Measurements from ENCODE around the gene NSUN5. TPM values are rescaled to one million over a fixed set of nuclear protein-coding genes. Genes with fewer than 3 reads are reported as not detected.

The NSUN5 gene
- total and polyA plus RNA-seq, 5 donors from 2014 or later: 31.8 to 60.2 (median 57.8) TPM

DNA sequence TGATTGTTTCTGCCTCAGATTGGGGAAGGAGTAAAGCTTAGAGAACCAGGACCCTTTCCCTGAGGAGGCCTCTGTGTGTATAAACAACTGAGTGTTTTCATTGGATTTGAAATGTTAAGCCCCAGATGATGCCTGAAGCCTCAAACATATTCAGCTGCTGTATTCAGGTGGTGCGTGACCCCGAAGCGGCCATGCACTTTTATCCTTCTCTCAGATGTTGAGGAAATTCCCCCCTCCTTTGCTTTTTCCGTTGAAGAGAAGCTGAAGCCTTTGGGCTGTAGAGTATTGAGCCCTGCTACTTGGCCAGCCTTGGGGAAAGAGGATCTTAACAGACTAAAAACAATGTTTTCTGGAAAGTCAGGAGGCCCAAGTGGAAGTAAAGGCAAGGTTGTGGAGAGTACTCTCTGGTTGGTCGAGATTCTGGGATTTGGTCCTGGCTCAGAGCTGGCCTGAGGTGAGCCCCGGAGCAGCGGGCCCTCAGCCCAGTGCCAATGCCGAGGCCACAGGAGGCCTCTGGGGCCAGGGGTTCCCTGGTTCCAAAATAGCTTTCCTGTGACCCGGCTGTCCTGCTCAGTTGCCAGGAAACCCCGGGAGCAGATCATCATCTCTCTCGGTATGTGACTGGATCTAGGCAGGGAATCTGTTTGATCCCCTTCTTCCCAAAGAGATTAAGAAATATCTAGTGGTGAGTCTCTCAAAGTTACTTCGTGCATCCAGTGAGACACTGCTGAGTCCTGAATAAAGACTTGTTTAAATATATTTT, 41.9 kb upstream of the NSUN5 start:
- Histone ChIP-seq H3K4me3 (ENCODE audit: low read depth, low read length) (no peak overlapping the region), H3K9me3 (ENCODE audit: control insufficient read depth in 2 of 2, low read length in 2 of 2) (no peaks in the 10 kb centered on the region), H3K27ac (ENCODE audit: insufficient read depth, low read length, poor library complexity, severe bottlenecking) (no peak overlapping the region), H3K36me3 (ENCODE audit: control insufficient read depth, insufficient read depth, low read length) (no peaks in the 10 kb centered on the region), H3K4me1 (ENCODE audit: control insufficient read depth, insufficient read depth, low read length, poor library complexity, severe bottlenecking) (no peaks in the 10 kb centered on the region), H3K27me3 (ENCODE audit: control insufficient read depth, insufficient read depth, low read length) (no peaks in the 10 kb centered on the region)
- DNase-seq (no peak), ATAC-seq (ENCODE audit: low read depth in 2 of 2) (no peak)
- Mint-ChIP-seq H3K4me1 (no peaks in the 10 kb centered on the region), H3K9me3 (peaks cover 0 to 3% (median 0%) of the 10 kb centered on the region in 7 donors), H3K27ac (no peak overlapping the region), H3K36me3 (no peaks in the 10 kb centered on the region), H3K27me3 (peaks cover 9% of the 10 kb centered on the region), H3K4me3 (no peak overlapping the region)

- Mint-ChIP-seq H3K27me3 (peaks cover 15% of the 10 kb centered on the region), H3K4me3 (no peak overlapping the region), H3K36me3 (no peaks in the 10 kb centered on the region), H3K9me3 (peaks cover 0 to 2% (median 0%) of the 10 kb centered on the region in 7 donors), H3K27ac (no peak overlapping the region), H3K4me1 (no peaks in the 10 kb centered on the region)
- no peak for ATAC-seq (ENCODE audit: low read depth in 2 of 2)
- H3K4me3 ChIP-seq (ENCODE audit: low read depth, low read length): no peak overlapping the region
- H3K27me3 ChIP-seq (ENCODE audit: control insufficient read depth, insufficient read depth, low read length): no peaks in the 10 kb centered on the region
- no peak overlapping the region for H3K27ac ChIP-seq (ENCODE audit: insufficient read depth, low read length, poor library complexity, severe bottlenecking)
- no peaks in the 10 kb centered on the region for H3K36me3 ChIP-seq (ENCODE audit: control insufficient read depth, insufficient read depth, low read length)
- no peaks in the 10 kb centered on the region for H3K9me3 ChIP-seq (ENCODE audit: control insufficient read depth in 2 of 2, low read length in 2 of 2)
- DNase-seq: no peak
- no peaks in the 10 kb centered on the region for H3K4me1 ChIP-seq (ENCODE audit: control insufficient read depth, insufficient read depth, low read length, poor library complexity, severe bottlenecking)
These were observed 41.1 kb upstream of the NSUN5 start for GRCh38 chr7:73349763-73350162.

DNA sequence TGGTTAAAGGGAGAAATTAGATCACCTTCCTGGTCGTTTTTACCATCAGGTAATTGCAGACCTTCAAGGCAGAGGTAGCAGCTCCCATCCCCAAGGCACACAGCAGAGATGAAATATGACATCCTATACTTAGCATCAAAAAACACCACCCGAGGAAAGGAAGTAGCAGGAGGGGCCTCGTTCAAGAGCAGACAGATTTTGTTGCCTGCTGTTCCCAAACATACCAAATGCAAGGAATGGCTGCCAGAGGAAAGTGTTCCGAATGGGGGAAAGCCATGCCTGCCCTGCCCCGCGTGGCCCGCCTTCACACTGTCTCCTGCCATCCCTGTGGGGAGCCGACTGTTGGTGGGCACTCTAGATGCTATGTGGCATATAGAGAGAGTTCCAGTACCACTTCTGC, 37.3 kb upstream of the NSUN5 start:
- Histone ChIP-seq H3K27ac (ENCODE audit: insufficient read depth, low read length, poor library complexity, severe bottlenecking) (no peak overlapping the region), H3K4me3 (ENCODE audit: low read depth, low read length) (no peak overlapping the region), H3K27me3 (ENCODE audit: control insufficient read depth, insufficient read depth, low read length) (no peaks in the 10 kb centered on the region), H3K4me1 (ENCODE audit: control insufficient read depth, insufficient read depth, low read length, poor library complexity, severe bottlenecking) (no peaks in the 10 kb centered on the region), H3K9me3 (ENCODE audit: control insufficient read depth in 2 of 2, low read length in 2 of 2) (no peaks in the 10 kb centered on the region), H3K36me3 (ENCODE audit: control insufficient read depth, insufficient read depth, low read length) (no peaks in the 10 kb centered on the region)
- Mint-ChIP-seq H3K4me3 (no peak overlapping the region), H3K4me1 (no peaks in the 10 kb centered on the region), H3K9me3 (peaks cover 0 to 2% (median 0%) of the 10 kb centered on the region in 7 donors), H3K27me3 (peaks cover 39% of the 10 kb centered on the region), H3K36me3 (no peaks in the 10 kb centered on the region), H3K27ac (no peak overlapping the region)
- ATAC-seq (ENCODE audit: low read depth in 2 of 2) (no peak), DNase-seq (no peak)

DNA sequence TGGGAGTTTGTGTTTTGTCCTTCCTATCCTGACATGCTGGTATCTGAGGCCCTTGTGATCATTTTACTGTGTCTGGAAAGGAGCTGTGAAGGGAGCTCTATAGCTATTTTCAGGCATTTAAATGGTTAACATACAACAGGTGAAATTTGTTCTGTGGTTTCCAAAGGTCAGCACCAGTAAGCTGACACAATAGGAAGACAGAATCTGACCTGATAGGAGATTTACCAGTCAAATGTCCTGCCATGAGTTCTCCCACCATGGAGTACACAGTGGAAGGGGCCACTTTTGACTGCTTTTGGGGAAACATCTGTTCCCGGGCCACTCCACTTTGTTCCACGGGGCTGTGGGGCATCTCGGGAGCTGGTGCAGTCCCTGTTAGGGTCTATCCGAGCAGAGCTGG, 36.9 kb upstream of the NSUN5 start:
- no peak for DNase-seq
- Mint-ChIP-seq H3K27me3 (peaks cover 41% of the 10 kb centered on the region), H3K36me3 (no peaks in the 10 kb centered on the region), H3K4me3 (no peak overlapping the region), H3K4me1 (no peaks in the 10 kb centered on the region), H3K9me3 (peaks cover 0 to 2% (median 0%) of the 10 kb centered on the region in 7 donors), H3K27ac (no peak overlapping the region)
- no peak overlapping the region for H3K27ac ChIP-seq (ENCODE audit: insufficient read depth, low read length, poor library complexity, severe bottlenecking)
- no peaks in the 10 kb centered on the region for H3K27me3 ChIP-seq (ENCODE audit: control insufficient read depth, insufficient read depth, low read length)
- no peaks in the 10 kb centered on the region for H3K36me3 ChIP-seq (ENCODE audit: control insufficient read depth, insufficient read depth, low read length)
- no peak overlapping the region for H3K4me3 ChIP-seq (ENCODE audit: low read depth, low read length)
- H3K9me3 ChIP-seq (ENCODE audit: control insufficient read depth in 2 of 2, low read length in 2 of 2): no peaks in the 10 kb centered on the region
- no peaks in the 10 kb centered on the region for H3K4me1 ChIP-seq (ENCODE audit: control insufficient read depth, insufficient read depth, low read length, poor library complexity, severe bottlenecking)
- ATAC-seq (ENCODE audit: low read depth in 2 of 2): no peak

DNA sequence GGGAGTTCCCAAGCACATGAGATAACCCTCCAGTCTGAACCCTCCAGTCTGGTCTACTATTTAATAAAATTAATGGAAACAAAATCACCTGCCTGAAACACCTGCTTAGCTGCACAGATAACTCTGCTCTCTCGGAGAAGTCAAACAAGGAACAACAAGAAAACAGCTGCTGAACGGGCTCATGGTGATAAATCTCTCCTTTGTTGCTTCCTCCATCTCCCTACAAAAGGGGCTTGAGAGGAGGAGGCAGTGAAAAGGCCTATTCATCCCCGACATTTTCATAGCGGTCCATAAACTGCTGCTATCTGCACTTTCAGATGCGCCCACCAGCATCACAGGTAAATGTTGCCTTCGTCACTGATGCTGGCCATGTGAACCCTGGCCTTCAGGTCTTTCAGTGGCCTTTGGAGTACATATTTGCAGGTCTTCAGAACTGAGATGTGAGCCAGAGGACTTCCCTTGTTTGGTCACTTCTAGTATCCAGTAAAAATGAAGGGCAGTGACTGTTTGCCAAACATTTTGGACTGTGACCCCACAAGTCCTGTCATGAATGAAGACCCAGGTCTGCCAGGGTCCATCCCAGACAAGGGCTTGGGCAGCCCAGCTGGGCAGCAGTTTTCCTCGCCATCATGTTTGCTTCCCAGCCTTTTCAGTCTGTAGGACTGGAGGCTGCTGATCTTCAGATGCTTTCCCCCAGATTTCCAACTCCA, 35.2 kb upstream of the NSUN5 start:
- Mint-ChIP-seq H3K4me1 (no peaks in the 10 kb centered on the region), H3K27ac (peak overlapping the region in 1 of 3 donors; percentile 11), H3K9me3 (peaks cover 0 to 2% (median 0%) of the 10 kb centered on the region in 7 donors), H3K4me3 (no peak overlapping the region), H3K27me3 (peaks cover 41% of the 10 kb centered on the region), H3K36me3 (no peaks in the 10 kb centered on the region)
- no peaks in the 10 kb centered on the region for H3K4me1 ChIP-seq (ENCODE audit: control insufficient read depth, insufficient read depth, low read length, poor library complexity, severe bottlenecking)
- ATAC-seq (ENCODE audit: low read depth in 2 of 2): no peak
- no peak overlapping the region for H3K27ac ChIP-seq (ENCODE audit: insufficient read depth, low read length, poor library complexity, severe bottlenecking)
- H3K36me3 ChIP-seq (ENCODE audit: control insufficient read depth, insufficient read depth, low read length): no peaks in the 10 kb centered on the region
- no peaks in the 10 kb centered on the region for H3K9me3 ChIP-seq (ENCODE audit: control insufficient read depth in 2 of 2, low read length in 2 of 2)
- H3K27me3 ChIP-seq (ENCODE audit: control insufficient read depth, insufficient read depth, low read length): no peaks in the 10 kb centered on the region
- DNase-seq: no peak
- H3K4me3 ChIP-seq (ENCODE audit: low read depth, low read length): no peak overlapping the region

DNA sequence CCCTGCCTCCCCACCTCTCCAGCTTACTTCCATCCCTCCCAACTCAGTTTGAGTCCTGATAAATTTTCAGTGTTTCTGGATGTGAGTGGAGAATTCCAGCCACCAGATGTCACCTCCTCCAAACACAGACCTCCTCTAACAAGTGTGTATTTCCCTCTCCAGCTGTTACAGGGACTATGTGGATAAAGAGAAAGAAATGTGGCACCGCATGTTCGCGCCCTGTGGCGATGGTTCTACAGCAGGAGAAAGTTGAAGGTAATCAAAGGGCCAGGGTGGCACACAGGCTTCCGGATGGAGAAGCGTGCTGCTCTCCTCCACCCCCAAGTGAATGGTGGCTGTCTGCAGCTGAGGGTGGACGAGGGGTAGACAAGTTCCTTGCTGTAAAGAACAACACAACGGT, 34.0 kb upstream of the NSUN5 start:
- Histone ChIP-seq H3K36me3 (ENCODE audit: control insufficient read depth, insufficient read depth, low read length) (no peaks in the 10 kb centered on the region), H3K27ac (ENCODE audit: insufficient read depth, low read length, poor library complexity, severe bottlenecking) (no peak overlapping the region), H3K4me1 (ENCODE audit: control insufficient read depth, insufficient read depth, low read length, poor library complexity, severe bottlenecking) (no peaks in the 10 kb centered on the region), H3K27me3 (ENCODE audit: control insufficient read depth, insufficient read depth, low read length) (no peaks in the 10 kb centered on the region), H3K9me3 (ENCODE audit: control insufficient read depth in 2 of 2, low read length in 2 of 2) (no peaks in the 10 kb centered on the region), H3K4me3 (ENCODE audit: low read depth, low read length) (no peak overlapping the region)
- H3K27me3 Mint-ChIP-seq: peaks cover 35% of the 10 kb centered on the region
- no peak overlapping the region for H3K27ac Mint-ChIP-seq
- DNase-seq: no peak
- H3K36me3 Mint-ChIP-seq: no peaks in the 10 kb centered on the region
- ATAC-seq (ENCODE audit: low read depth in 2 of 2): no peak
- H3K4me3 Mint-ChIP-seq: no peak overlapping the region
- peaks cover 0 to 2% (median 0%) of the 10 kb centered on the region in 7 donors for H3K9me3 Mint-ChIP-seq
- no peaks in the 10 kb centered on the region for H3K4me1 Mint-ChIP-seq

DNA sequence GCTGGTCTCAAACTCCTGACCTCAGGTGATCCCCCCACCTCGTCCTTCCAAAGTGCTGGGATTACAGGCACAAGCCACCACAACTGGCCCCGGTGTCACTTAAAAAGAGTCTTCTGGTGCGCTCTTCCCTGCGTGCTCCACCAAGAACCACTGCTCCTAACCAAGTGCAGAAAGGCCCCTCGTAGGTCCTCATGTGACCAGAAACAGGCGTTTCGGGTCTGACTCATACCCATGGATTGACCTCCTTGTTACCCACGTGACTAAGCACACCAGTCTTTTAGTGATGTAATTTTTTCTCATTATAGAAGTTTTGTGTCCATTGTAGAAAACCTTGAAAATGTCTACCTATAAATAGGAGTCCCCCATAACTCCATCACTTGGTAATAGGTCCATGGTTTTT, 33.3 kb upstream of the NSUN5 start:
- H3K4me3 Mint-ChIP-seq: no peak overlapping the region
- Histone ChIP-seq H3K27me3 (ENCODE audit: control insufficient read depth, insufficient read depth, low read length) (no peaks in the 10 kb centered on the region), H3K4me1 (ENCODE audit: control insufficient read depth, insufficient read depth, low read length, poor library complexity, severe bottlenecking) (no peaks in the 10 kb centered on the region), H3K27ac (ENCODE audit: insufficient read depth, low read length, poor library complexity, severe bottlenecking) (no peak overlapping the region), H3K4me3 (ENCODE audit: low read depth, low read length) (no peak overlapping the region), H3K36me3 (ENCODE audit: control insufficient read depth, insufficient read depth, low read length) (no peaks in the 10 kb centered on the region), H3K9me3 (ENCODE audit: control insufficient read depth in 2 of 2, low read length in 2 of 2) (no peaks in the 10 kb centered on the region)
- H3K9me3 Mint-ChIP-seq: peaks cover 0 to 2% (median 0%) of the 10 kb centered on the region in 7 donors
- no peaks in the 10 kb centered on the region for H3K36me3 Mint-ChIP-seq
- ATAC-seq (ENCODE audit: low read depth in 2 of 2) (no peak), DNase-seq (no peak)
- H3K27me3 Mint-ChIP-seq: peaks cover 34% of the 10 kb centered on the region
- no peaks in the 10 kb centered on the region for H3K4me1 Mint-ChIP-seq
- no peak overlapping the region for H3K27ac Mint-ChIP-seq

- DNase-seq (no peak), ATAC-seq (ENCODE audit: low read depth in 2 of 2) (no peak)
- Mint-ChIP-seq H3K27ac (no peak overlapping the region), H3K36me3 (no peaks in the 10 kb centered on the region), H3K27me3 (peaks cover 32% of the 10 kb centered on the region), H3K9me3 (no peaks in the 10 kb centered on the region), H3K4me1 (no peaks in the 10 kb centered on the region), H3K4me3 (no peak overlapping the region)
- Histone ChIP-seq H3K9me3 (ENCODE audit: control insufficient read depth in 2 of 2, low read length in 2 of 2) (no peaks in the 10 kb centered on the region), H3K27ac (ENCODE audit: insufficient read depth, low read length, poor library complexity, severe bottlenecking) (no peak overlapping the region), H3K27me3 (ENCODE audit: control insufficient read depth, insufficient read depth, low read length) (no peaks in the 10 kb centered on the region), H3K4me3 (ENCODE audit: low read depth, low read length) (no peak overlapping the region), H3K4me1 (ENCODE audit: control insufficient read depth, insufficient read depth, low read length, poor library complexity, severe bottlenecking) (no peaks in the 10 kb centered on the region), H3K36me3 (ENCODE audit: control insufficient read depth, insufficient read depth, low read length) (no peaks in the 10 kb centered on the region)
These were observed 31.9 kb upstream of the NSUN5 start for GRCh38 chr7:73340514-73340913.
